IMR-90 (cell line): ENCODE measurements around the gene C9orf43. TPM values are rescaled to one million over a fixed set of nuclear protein-coding genes. Genes with fewer than 3 reads are reported as not detected.

ENCODE experiments used
- ATAC-seq: fragments of 200-7000 bp; cut with Tn5 transposase; 2 replicates; pipeline ENCODE4 v1.9.1; 2020; ENCODE audit warnings: low read depth, mild to moderate bottlenecking, moderate library complexity
- BruUV-seq: library from RNA; stranded (reverse); fragments of 400-500 nt; replicated peaks from 2 replicates; lab custom pipeline; 2021; lab: Mats Ljungman, UMichigan
- CTCF ChIA-PET: fragments of 300-600 bp; formaldehyde crosslinking; extraction: SDS; loops from one replicate; lab custom pipeline; 2021; ENCODE audit warnings: antibody characterized with exemption; lab: Yijun Ruan, JAX
- POLR2A ChIA-PET: fragments of 300-600 bp; sonication (Branson Sonifier 250); formaldehyde crosslinking; loops from one replicate; lab custom pipeline; 2022; ENCODE audit warnings: antibody characterized with exemption; ENCODE audit not compliant: unreplicated experiment; lab: Charles Lee
- DNase-seq: peaks from one replicate; pipeline ENCODE4 v3.0.0; 2013
- H2AFZ ChIP-seq: replicated peaks from 2 replicates; pipeline ENCODE3; 2013; ENCODE audit warnings: low read length, mild to moderate bottlenecking; ENCODE audit not compliant: poor library complexity
- H2AK5ac ChIP-seq: 2 replicates; pipeline ENCODE4 v1.6.1; 2013; ENCODE audit warnings: low read depth, low read length, inconsistent platforms
- H2AK9ac ChIP-seq: replicated peaks from 2 replicates; pipeline ENCODE3; 2013; ENCODE audit warnings: mild to moderate bottlenecking, low read depth, low read length, moderate library complexity; ENCODE audit not compliant: poor library complexity
- H2BK120ac ChIP-seq: 2 replicates; pipeline ENCODE4 v1.6.1; 2013; ENCODE audit warnings: low read depth, low read length, inconsistent platforms
- H2BK15ac ChIP-seq: 3 replicates; pipeline ENCODE4 v1.6.1; 2013; ENCODE audit warnings: low read depth, low read length, inconsistent platforms
- H2BK20ac ChIP-seq: 2 replicates; pipeline ENCODE4 v1.6.1; 2013; ENCODE audit warnings: low read depth, mild to moderate bottlenecking, inconsistent platforms, low read length, moderate library complexity
- H2BK5ac ChIP-seq: 2 replicates; pipeline ENCODE4 v1.6.1; 2013; ENCODE audit warnings: mild to moderate bottlenecking, low read depth, low read length, inconsistent platforms; ENCODE audit not compliant: poor library complexity, severe bottlenecking
- H3K14ac ChIP-seq: replicated peaks from 2 replicates; pipeline ENCODE4 v1.6.1; 2013; ENCODE audit warnings: low read depth, low read length, inconsistent platforms
- H3K18ac ChIP-seq: 2 replicates; pipeline ENCODE4 v1.6.1; 2013; ENCODE audit warnings: low read depth, low read length, control low read depth
- H3K23ac ChIP-seq: 2 replicates; pipeline ENCODE4 v1.6.1; 2013; ENCODE audit warnings: low read depth, low read length, inconsistent platforms
- H3K27ac ChIP-seq: 2 replicates; pipeline ENCODE4 v1.5.1; 2013; ENCODE audit warnings: mild to moderate bottlenecking, control low read depth, low read length; ENCODE audit not compliant: insufficient read depth
- H3K27me3 ChIP-seq: 2 replicates; pipeline ENCODE4 v1.6.1; 2013; ENCODE audit warnings: low read length; ENCODE audit not compliant: control insufficient read depth, insufficient read depth
- H3K36me3 ChIP-seq: 2 replicates; pipeline ENCODE4 v1.6.1; 2013; ENCODE audit warnings: low read length, mixed read lengths; ENCODE audit not compliant: control insufficient read depth, insufficient read depth
- H3K4ac ChIP-seq: 2 replicates; pipeline ENCODE4 v1.6.1; 2013; ENCODE audit warnings: low read depth, low read length, inconsistent platforms
- H3K4me1 ChIP-seq: 2 replicates; pipeline ENCODE4 v1.6.1; 2013; ENCODE audit warnings: low read length, mixed read lengths; ENCODE audit not compliant: control insufficient read depth, insufficient read depth
- H3K4me2 ChIP-seq: 2 replicates; pipeline ENCODE4 v1.6.1; 2013; ENCODE audit warnings: low read depth, mild to moderate bottlenecking, control low read depth, low read length, moderate library complexity
- H3K4me3 ChIP-seq: 2 replicates; pipeline ENCODE4 v1.5.1; 2013; ENCODE audit warnings: low read depth, mild to moderate bottlenecking, control low read depth, low read length, moderate library complexity; ENCODE audit not compliant: insufficient read depth
- H3K56ac ChIP-seq: 2 replicates; pipeline ENCODE4 v1.6.1; 2013; ENCODE audit warnings: low read length, inconsistent platforms; ENCODE audit not compliant: insufficient read depth; ENCODE audit errors: extremely low read depth
- H3K79me1 ChIP-seq, 2 experiments: 2 replicates each; pipeline ENCODE4 v1.6.1; 2013; ENCODE audit warnings: low read length in 2 of 2, inconsistent platforms in 1 of 2, low read depth in 1 of 2
- H3K9ac ChIP-seq: 2 replicates; pipeline ENCODE4 v1.6.1; 2013; ENCODE audit warnings: low read depth, low read length, control low read depth
- H3K9me1 ChIP-seq: 2 replicates; pipeline ENCODE4 v1.6.1; 2013; ENCODE audit warnings: low read length, inconsistent platforms; ENCODE audit not compliant: insufficient read depth
- H3K9me3 ChIP-seq: 2 replicates; pipeline ENCODE4 v1.6.1; 2013; ENCODE audit warnings: low read length; ENCODE audit not compliant: control insufficient read depth, insufficient read depth
- H4K20me1 ChIP-seq: 2 replicates; pipeline ENCODE4 v1.6.1; 2013; ENCODE audit warnings: low read length, inconsistent platforms; ENCODE audit not compliant: insufficient read depth
- H4K5ac ChIP-seq: 2 replicates; pipeline ENCODE4 v1.6.1; 2013; ENCODE audit warnings: mild to moderate bottlenecking, low read depth, low read length, control low read depth
- H4K8ac ChIP-seq, 2 experiments: 2 replicates each; pipeline ENCODE4 v1.6.1; 2013; ENCODE audit warnings: low read depth in 2 of 2, low read length in 2 of 2, control low read depth in 1 of 2, inconsistent platforms in 1 of 2
- H4K91ac ChIP-seq: 2 replicates; pipeline ENCODE4 v1.6.1; 2013; ENCODE audit warnings: low read depth, low read length, inconsistent platforms; ENCODE audit not compliant: insufficient read depth
- BHLHE40 ChIP-seq: fragments of 150-350 bp; IDR thresholded peaks from 2 replicates; pipeline ENCODE4 v1.6.1; 2016; ENCODE audit warnings: mild to moderate bottlenecking, low read depth, low read length
- CEBPB ChIP-seq: IDR thresholded peaks from 2 replicates; pipeline ENCODE4 v1.6.1; 2012; ENCODE audit warnings: low read depth, low read length, improper control_type of control experiment
- CHD1 ChIP-seq: IDR thresholded peaks from 2 replicates; pipeline ENCODE4 v1.6.1; 2012; ENCODE audit warnings: low read depth, low read length, improper control_type of control experiment
- CTCF ChIP-seq: conservative IDR thresholded peaks from 2 replicates; pipeline ENCODE4 v1.5.1; 2012; ENCODE audit warnings: mild to moderate bottlenecking, low read depth, low read length, improper control_type of control experiment
- ELK1 ChIP-seq: fragments of 150-350 bp; IDR thresholded peaks from 2 replicates; pipeline ENCODE4 v1.6.1; 2016; ENCODE audit warnings: low read depth, mild to moderate bottlenecking, low read length, moderate library complexity, borderline replicate concordance
- MAFK ChIP-seq: IDR thresholded peaks from 2 replicates; pipeline ENCODE4 v1.6.1; 2012; ENCODE audit warnings: low read depth, low read length, improper control_type of control experiment
- MAZ ChIP-seq: IDR thresholded peaks from 2 replicates; pipeline ENCODE4 v1.6.1; 2012; ENCODE audit warnings: low read depth, mild to moderate bottlenecking, low read length, improper control_type of control experiment, moderate library complexity, borderline replicate concordance
- MXI1 ChIP-seq: IDR thresholded peaks from 2 replicates; pipeline ENCODE4 v1.6.1; 2012; ENCODE audit warnings: low read depth, mild to moderate bottlenecking, low read length, moderate library complexity, borderline replicate concordance
- NFE2L2 ChIP-seq: fragments of 150-350 bp; IDR thresholded peaks from 2 replicates; pipeline ENCODE4 v1.6.1; 2016; ENCODE audit warnings: low read depth, mild to moderate bottlenecking, low read length
- POLR2A ChIP-seq: IDR thresholded peaks from 2 replicates; pipeline ENCODE4 v1.6.1; 2012; ENCODE audit warnings: mild to moderate bottlenecking, low read depth, low read length
- RAD21 ChIP-seq: IDR thresholded peaks from 2 replicates; pipeline ENCODE4 v1.6.1; 2012; ENCODE audit warnings: low read length, improper control_type of control experiment
- RFX5 ChIP-seq: IDR thresholded peaks from 2 replicates; pipeline ENCODE4 v1.8.0; 2012; ENCODE audit warnings: low read depth, mild to moderate bottlenecking, low read length, moderate library complexity
- USF2 ChIP-seq: fragments of 150-350 bp; IDR thresholded peaks from 2 replicates; pipeline ENCODE4 v1.6.1; 2017; ENCODE audit warnings: mild to moderate bottlenecking, antibody characterized with exemption, low read length, low read depth
- WGBS, 2 experiments: methylation state at CpG; one replicate each; pipeline versions ENCODE4 v1.1.5 to v1.1.7; 2013; ENCODE audit warnings: missing lambda C conversion rate in 2 of 2; ENCODE audit not compliant: insufficient read length in 1 of 2; ENCODE audit errors: extremely low coverage in 2 of 2; 5-methylcytosine and 5-hydroxymethylcytosine counted together
- dilution Hi-C: fragments of 300-500 bp; cut with HindIII; formaldehyde crosslinking; loops from one replicate; pipeline ENCODE4 v1.14.3; 2018; ENCODE audit warnings: low sequenced_read_pairs; ENCODE audit not compliant: unreplicated experiment
- in situ Hi-C: fragments of 300-500 bp; cut with MboI; formaldehyde crosslinking; loops from 3 replicates; pipeline ENCODE4 v1.14.3; 2019; ENCODE audit warnings: low sequenced_read_pairs, inconsistent platforms, mixed read lengths
- intact Hi-C: fragments of 100-400 bp; cut with micrococcal nuclease; formaldehyde crosslinking; loops from 2 replicates; pipeline ENCODE4 v1.10.0; 2022
- polyA plus RNA-seq, 3 experiments: library from polyadenylated mRNA; depleted of rRNA; stranded (reverse); fragments of >200 nt; gene quantifications; 2 replicates each; pipeline ENCODE4 v1.2.3, GENCODE V29; 2012; ENCODE audit warnings: low replicate concordance in 1 of 3
- total RNA-seq: library from RNA; depleted of rRNA; stranded (reverse); fragments of >200 nt; gene quantifications from 2 replicates; pipeline ENCODE4 v1.2.3, GENCODE V29; 2012

The C9orf43 gene
- total and polyA plus RNA-seq, 2 of the 4 experiments (the other 2 are of a cell fraction): 0.36 to 0.46 TPM

GRCh38 chr9:113401027-113401792, 9.3 kb upstream of the C9orf43 start, which contains the start of gene ALAD:
ALAD (minus strand) TSS chr9:113401284; CDS start chr9:113393559, 7,725 bp downstream.
- no TSS peak for BruUV-seq
- peak within 1 kb of the TSS; percentile 95 for H3K14ac ChIP-seq
- no peaks in the 10 kb centered on the region for H3K36me3 ChIP-seq
- CTCF ChIA-PET: interaction anchor here (0.5 to 1.5 kb wide), 8 partner anchors 12 to 265 kb away, joined by 3 to 7 read pairs (median 4); no protein-coding TSS in a partner anchor
- no peaks in the 10 kb centered on the region for H4K20me1 ChIP-seq
- in situ Hi-C loops (no loop called here), dilution Hi-C loops (no loop called here), intact Hi-C loops (loop anchor here (1.0 to 5.0 kb wide), 2 partner anchors 191 to 257 kb away; no protein-coding TSS in a partner anchor)
- no peaks in the 10 kb centered on the region for H3K27me3 ChIP-seq
- H3K56ac ChIP-seq: peak within 1 kb of the TSS; percentile 79
- peak within 1 kb of the TSS; percentile 58 for H2BK5ac ChIP-seq
- H3K9me3 ChIP-seq: no peaks in the 10 kb centered on the region
- H3K4me1 ChIP-seq: peaks cover 8% of the 10 kb centered on the region
- 4% methylated on average over 26 of the region's 50 CpGs; no CpG with 5 or more reads in 1 of the 2 experiments for WGBS, 2 experiments
- H3K4me3 ChIP-seq: peak within 1 kb of the TSS; percentile 92
- H3K27ac ChIP-seq: peak within 1 kb of the TSS; percentile 45
- ATAC-seq: peak; percentile 99
- peak within 1 kb of the TSS; percentile 85 for H3K4me2 ChIP-seq
- H2AFZ ChIP-seq: peak within 1 kb of the TSS; percentile 94
- H2AK9ac ChIP-seq: peak within 1 kb of the TSS; percentile 47
- H4K8ac ChIP-seq: peak within 1 kb of the TSS; percentile 97 to 99
- POLR2A ChIA-PET: interaction anchor here (1.4 kb wide), 1 partner anchor 9 kb away, joined by 4 read pairs; the partner anchor contains the start of genes C9orf43 and POLE3
- peak; percentile 97 for DNase-seq
- H3K18ac ChIP-seq: no peak within 1 kb of the TSS
- peak within 1 kb of the TSS; percentile 62 for H4K91ac ChIP-seq
- H2BK20ac ChIP-seq: no peak within 1 kb of the TSS
- peak within 1 kb of the TSS; percentile 63 for H3K4ac ChIP-seq
- H3K9me1 ChIP-seq: peaks cover 2% of the 10 kb centered on the region; the same call in 1 of the 2 replicates
- H4K5ac ChIP-seq: peak within 1 kb of the TSS; percentile 80; the same call in 1 of the 2 replicates
- H2BK120ac ChIP-seq: peak within 1 kb of the TSS; percentile 66
- H2BK15ac ChIP-seq: 0 out of 3 replicates have a peak within 1 kb of the TSS, but pooled peaks have one; percentile 69
- H2AK5ac ChIP-seq: no peak within 1 kb of the TSS
- peak within 1 kb of the TSS; percentile 61 for H3K9ac ChIP-seq
- H3K23ac ChIP-seq: no peak within 1 kb of the TSS; the same call in 1 of the 2 replicates
- peaks cover 17 to 30% of the 10 kb centered on the region in 2 experiments for H3K79me1 ChIP-seq
- TF ChIP-seq RAD21 (peak; percentile 70), RFX5 (no peak), CHD1 (no peak), POLR2A (no peak), ELK1 (no peak), MAFK (no peak), MAZ (peak; percentile 95), CTCF (peak; percentile 98), USF2 (peak; percentile 42; the same call in 1 of the 2 replicates), MXI1 (no peak), NFE2L2 (no peak), CEBPB (no peak), BHLHE40 (no peak)
